Measurements from ENCODE around the gene PEX5.

Gene PEX5

DNA sequence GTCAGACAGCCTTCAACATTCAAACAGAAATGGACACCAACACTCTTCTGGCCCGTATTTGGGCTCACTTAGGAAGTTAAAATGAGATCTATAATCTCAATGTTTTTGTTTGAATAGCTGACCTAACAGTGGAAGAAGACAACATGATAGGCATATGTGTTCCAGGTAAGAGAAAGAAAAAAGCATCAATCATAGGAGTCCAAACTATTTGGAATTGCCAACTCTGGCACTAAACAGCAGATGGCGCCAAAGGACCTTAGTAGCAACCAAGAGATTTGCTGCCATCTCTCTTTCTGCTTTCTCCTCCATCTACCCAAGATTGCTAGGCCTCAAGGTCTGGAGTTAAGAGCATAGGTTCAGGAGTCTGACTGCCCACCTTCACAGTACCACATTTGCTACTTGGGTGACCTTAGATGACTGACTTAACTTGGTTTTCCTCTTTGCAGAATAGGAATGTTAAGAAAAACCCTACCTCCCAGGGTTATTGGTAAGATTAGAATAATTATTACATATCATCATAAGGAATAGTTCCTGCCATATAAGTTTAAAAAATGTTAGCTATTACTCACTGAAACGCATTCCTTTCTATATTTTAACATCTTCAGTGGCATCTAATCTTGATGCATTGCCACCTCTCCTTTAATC lies 30.2 kb downstream of the PEX5 start:
- no peak for DNase-seq (ENCODE audit: low spot score)
- Histone ChIP-seq H3K9me3 (ENCODE audit: severe bottlenecking) (no peaks in the 10 kb centered on the region), H3K4me1 (ENCODE audit: insufficient read depth, poor library complexity, severe bottlenecking) (no peaks in the 10 kb centered on the region), H3K4me3 (ENCODE audit: severe bottlenecking) (no peak overlapping the region), H3K27me3 (ENCODE audit: insufficient read depth, poor library complexity, severe bottlenecking) (no peaks in the 10 kb centered on the region), H3K36me3 (ENCODE audit: low read depth) (no peaks in the 10 kb centered on the region), H3K27ac (ENCODE audit: poor library complexity, severe bottlenecking) (no peak overlapping the region)
- no peak for ATAC-seq (ENCODE audit: low read depth)
- TF ChIP-seq, protein P1, sequence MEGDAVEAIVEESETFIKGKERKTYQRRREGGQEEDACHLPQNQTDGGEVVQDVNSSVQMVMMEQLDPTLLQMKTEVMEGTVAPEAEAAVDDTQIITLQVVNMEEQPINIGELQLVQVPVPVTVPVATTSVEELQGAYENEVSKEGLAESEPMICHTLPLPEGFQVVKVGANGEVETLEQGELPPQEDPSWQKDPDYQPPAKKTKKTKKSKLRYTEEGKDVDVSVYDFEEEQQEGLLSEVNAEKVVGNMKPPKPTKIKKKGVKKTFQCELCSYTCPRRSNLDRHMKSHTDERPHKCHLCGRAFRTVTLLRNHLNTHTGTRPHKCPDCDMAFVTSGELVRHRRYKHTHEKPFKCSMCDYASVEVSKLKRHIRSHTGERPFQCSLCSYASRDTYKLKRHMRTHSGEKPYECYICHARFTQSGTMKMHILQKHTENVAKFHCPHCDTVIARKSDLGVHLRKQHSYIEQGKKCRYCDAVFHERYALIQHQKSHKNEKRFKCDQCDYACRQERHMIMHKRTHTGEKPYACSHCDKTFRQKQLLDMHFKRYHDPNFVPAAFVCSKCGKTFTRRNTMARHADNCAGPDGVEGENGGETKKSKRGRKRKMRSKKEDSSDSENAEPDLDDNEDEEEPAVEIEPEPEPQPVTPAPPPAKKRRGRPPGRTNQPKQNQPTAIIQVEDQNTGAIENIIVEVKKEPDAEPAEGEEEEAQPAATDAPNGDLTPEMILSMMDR (IDR thresholded peaks at IDR 0.05; ENCODE audit: poor library complexity, severe bottlenecking): peak; percentile 65

DNA sequence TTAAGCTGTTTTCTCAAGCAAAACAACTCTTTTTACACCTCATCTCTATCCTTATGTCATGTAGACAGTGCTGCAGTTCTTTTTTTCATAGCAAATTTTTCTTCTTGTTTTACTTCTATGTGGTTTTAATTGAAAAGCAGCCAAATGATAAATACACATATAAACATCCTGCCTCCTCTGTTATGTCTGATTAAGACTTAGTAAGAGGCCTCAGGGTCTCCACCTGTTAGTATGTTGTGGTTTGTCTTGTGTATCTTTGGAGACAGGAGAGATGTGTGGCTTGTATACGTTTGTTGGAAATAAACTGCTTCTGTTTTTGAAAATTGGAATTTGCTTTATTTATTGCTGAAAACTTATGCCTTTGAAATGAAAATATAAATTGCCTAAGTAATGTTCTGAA lies 32.0 kb downstream of the PEX5 start:
- no peaks in the 10 kb centered on the region for H3K9me3 ChIP-seq (ENCODE audit: severe bottlenecking)
- TF ChIP-seq, protein P1 (IDR thresholded peaks at IDR 0.05; ENCODE audit: poor library complexity, severe bottlenecking): no peak
- no peak for ATAC-seq (ENCODE audit: low read depth)
- H3K27me3 ChIP-seq (ENCODE audit: insufficient read depth, poor library complexity, severe bottlenecking): no peaks in the 10 kb centered on the region
- no peaks in the 10 kb centered on the region for H3K36me3 ChIP-seq (ENCODE audit: low read depth)
- no peaks in the 10 kb centered on the region for H3K4me1 ChIP-seq (ENCODE audit: insufficient read depth, poor library complexity, severe bottlenecking)
- H3K4me3 ChIP-seq (ENCODE audit: severe bottlenecking): no peak overlapping the region
- no peak overlapping the region for H3K27ac ChIP-seq (ENCODE audit: poor library complexity, severe bottlenecking)
- DNase-seq (ENCODE audit: low spot score): no peak

DNA sequence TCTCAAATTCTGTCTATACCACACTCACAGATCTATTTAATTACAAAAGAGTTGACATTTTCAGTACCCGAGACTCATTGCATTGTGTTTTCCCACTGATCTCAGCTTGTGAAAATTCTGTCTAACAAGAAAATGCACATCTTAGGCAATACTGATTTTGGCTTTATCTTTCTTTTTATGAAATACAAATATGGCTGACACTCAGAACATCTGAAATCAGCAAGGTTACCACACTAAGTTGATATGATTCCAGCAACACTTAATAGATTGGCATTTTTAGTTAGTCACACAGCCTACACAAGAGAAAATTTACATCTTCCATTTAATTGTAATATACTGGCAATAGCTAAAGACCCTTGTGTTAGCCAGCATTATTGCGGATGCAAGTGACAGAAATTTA lies 40.3 kb downstream of the PEX5 start:
- Histone ChIP-seq H3K4me1 (ENCODE audit: insufficient read depth, poor library complexity, severe bottlenecking) (no peaks in the 10 kb centered on the region), H3K36me3 (ENCODE audit: low read depth) (no peaks in the 10 kb centered on the region), H3K9me3 (ENCODE audit: severe bottlenecking) (no peaks in the 10 kb centered on the region), H3K4me3 (ENCODE audit: severe bottlenecking) (no peak overlapping the region), H3K27me3 (ENCODE audit: insufficient read depth, poor library complexity, severe bottlenecking) (no peaks in the 10 kb centered on the region), H3K27ac (ENCODE audit: poor library complexity, severe bottlenecking) (no peak overlapping the region)
- no peak for DNase-seq (ENCODE audit: low spot score)
- TF ChIP-seq, protein P1 (IDR thresholded peaks at IDR 0.05; ENCODE audit: poor library complexity, severe bottlenecking): no peak
- no peak for ATAC-seq (ENCODE audit: low read depth)

DNA sequence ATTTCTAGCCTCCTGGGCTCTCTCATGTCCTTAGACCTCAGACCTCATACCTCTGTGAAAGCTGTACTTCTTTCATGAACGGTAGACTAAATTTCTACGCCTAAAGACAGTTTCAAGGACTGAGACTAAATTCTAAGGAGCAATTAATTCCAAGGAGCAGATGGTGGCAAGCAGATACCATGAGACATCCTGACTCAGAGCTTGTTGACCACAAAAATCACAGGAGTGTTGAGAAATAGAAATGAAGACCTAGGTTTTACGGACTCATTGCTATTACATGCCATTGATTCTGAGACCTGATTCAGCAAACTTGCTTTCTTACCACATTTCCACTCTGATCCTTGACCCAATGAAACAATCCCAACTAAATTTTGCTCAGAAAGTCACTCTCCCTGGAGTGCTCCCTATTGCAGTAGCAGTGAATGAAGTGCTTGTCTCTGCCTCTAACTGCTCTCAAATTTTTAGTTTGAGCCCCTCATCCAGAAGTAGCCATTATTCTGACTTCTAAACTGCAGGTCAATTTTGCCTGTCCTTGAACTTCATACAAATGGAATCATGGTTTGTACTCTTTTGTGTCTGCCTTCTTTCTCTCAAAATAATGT lies 52.0 kb downstream of the PEX5 start:
- DNase-seq (ENCODE audit: low spot score) (no peak), ATAC-seq (ENCODE audit: low read depth) (peak; percentile 53; the same call in 2 of the 3 replicates)
- Histone ChIP-seq H3K4me1 (ENCODE audit: insufficient read depth, poor library complexity, severe bottlenecking) (no peaks in the 10 kb centered on the region), H3K27me3 (ENCODE audit: insufficient read depth, poor library complexity, severe bottlenecking) (no peaks in the 10 kb centered on the region), H3K27ac (ENCODE audit: poor library complexity, severe bottlenecking) (no peak overlapping the region), H3K4me3 (ENCODE audit: severe bottlenecking) (no peak overlapping the region), H3K9me3 (ENCODE audit: severe bottlenecking) (no peaks in the 10 kb centered on the region), H3K36me3 (ENCODE audit: low read depth) (no peaks in the 10 kb centered on the region)
- TF ChIP-seq, protein P1 (IDR thresholded peaks at IDR 0.05; ENCODE audit: poor library complexity, severe bottlenecking): no peak
